GM12878 (cell line): ENCODE data around the gene USP38. TPM values are rescaled to one million over a fixed set of nuclear protein-coding genes. Genes with fewer than 3 reads are reported as not detected.

Experiments used
- ASH2L ChIP-seq: fragments of 300-600, 200-600 bp; sonication (generic); IDR thresholded peaks from 2 replicates; pipeline ENCODE4 v1.6.1; 2017; ENCODE audit warnings: low read depth, mild to moderate bottlenecking, borderline replicate concordance
- BCL11A ChIP-seq: IDR thresholded peaks from 2 replicates; pipeline ENCODE4 v1.6.1; 2011; ENCODE audit warnings: low read depth, low read length
- CREM ChIP-seq: IDR thresholded peaks from 2 replicates; pipeline ENCODE4 v1.6.1; 2014; ENCODE audit warnings: antibody characterized with exemption, low read depth
- HDAC6 ChIP-seq: fragments of 200-600 bp; sonication (generic); IDR thresholded peaks from one replicate; pipeline ENCODE4 v1.8.0; 2017; ENCODE audit warnings: antibody characterized with exemption; ENCODE audit not compliant: unreplicated experiment
- JUND ChIP-seq: IDR thresholded peaks from 2 replicates; pipeline ENCODE4 v1.6.1; 2012; ENCODE audit warnings: low read depth, mild to moderate bottlenecking, low read length, improper control_type of control experiment, moderate library complexity
- POLR2AphosphoS2 ChIP-seq: IDR thresholded peaks from 2 replicates; pipeline ENCODE4 v1.6.1; 2011; ENCODE audit warnings: low read depth, mild to moderate bottlenecking, low read length, improper control_type of control experiment, moderate library complexity
- REST ChIP-seq: IDR thresholded peaks from 2 replicates; pipeline ENCODE4 v1.6.1; 2012; ENCODE audit warnings: mild to moderate bottlenecking, low read depth, low read length
- TBL1XR1 ChIP-seq: IDR thresholded peaks from 2 replicates; pipeline ENCODE4 v1.6.1; 2012; ENCODE audit warnings: low read depth, low read length, improper control_type of control experiment
- ZNF592 ChIP-seq: fragments of 450-650 bp; IDR thresholded peaks from 2 replicates; pipeline ENCODE4 v1.6.1; 2017; ENCODE audit warnings: mild to moderate bottlenecking, moderate library complexity
- polyA plus RNA-seq, 11 experiments: library from polyadenylated mRNA; depleted of rRNA in 4 of 11; unstranded in 6 of 11; stranded (reverse) in 5 of 11; fragments of >200 nt; fragmentation: Nextera tagmentation in 4 of 11; fragmentation: Illumina TruSeq in 1 of 11; extraction: Ambion mirVana in 4 of 11; extraction: Trizol in 1 of 11; gene quantifications; 1 replicate in 1 of 11; 2 replicates in 10 of 11; pipeline versions ENCODE4 v1.2.1 to v1.2.3, GENCODE V29; 2011 to 2016; ENCODE audit warnings: inconsistent platforms in 2 of 11, missing spikeins in 2 of 11, low read depth in 1 of 11
- total RNA-seq, 4 experiments: library from RNA; depleted of rRNA in 3 of 4; stranded (reverse); fragments of >200 nt in 3 of 4; fragmentation: Illumina TruSeq in 1 of 4; extraction: Trizol in 1 of 4; gene quantifications; 2 replicates each; pipeline versions ENCODE4 v1.2.1 to v1.2.3, GENCODE V29; 2013 to 2021
- TF ChIP-seq, protein P1 (sequence below): fragments of 450-650 bp; IDR thresholded peaks from 2 replicates; pipeline ENCODE4 v1.6.1; 2017; ENCODE audit warnings: low read depth, mild to moderate bottlenecking, moderate library complexity

The USP38 gene
- total and polyA plus RNA-seq, 10 of the 15 experiments (the other 5 are each of a cell fraction or from before 2014, with no cell fraction given) = 4.4 to 19.0 (median 14.7) TPM

DNA sequence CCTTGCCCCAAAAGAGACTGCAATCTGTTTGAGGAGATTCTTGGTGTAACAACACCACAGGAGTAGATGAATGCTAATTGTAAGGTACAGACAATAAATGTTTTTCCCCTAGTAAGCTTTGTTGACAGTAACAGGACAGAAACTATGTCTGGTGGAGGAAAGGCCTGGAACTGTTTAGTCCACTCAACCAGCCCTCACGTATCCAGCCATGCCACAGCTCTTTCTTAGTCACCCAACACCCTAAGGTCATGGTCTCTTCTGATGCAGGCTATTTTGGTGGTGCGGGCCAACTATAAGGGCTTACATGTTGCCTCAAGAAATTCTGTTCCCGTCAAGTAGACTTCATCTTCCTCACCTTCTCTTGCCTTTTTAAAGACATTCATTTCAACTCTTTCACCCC is 76.0 kb downstream of the USP38 start (continued):
- TF ChIP-seq REST (no peak), TBL1XR1 (no peak), ZNF592 (no peak), CREM (no peak), BCL11A (no peak), ASH2L (no peak), JUND (no peak), HDAC6 (no peak), POLR2AphosphoS2 (no peak)
- TF ChIP-seq, protein P1, sequence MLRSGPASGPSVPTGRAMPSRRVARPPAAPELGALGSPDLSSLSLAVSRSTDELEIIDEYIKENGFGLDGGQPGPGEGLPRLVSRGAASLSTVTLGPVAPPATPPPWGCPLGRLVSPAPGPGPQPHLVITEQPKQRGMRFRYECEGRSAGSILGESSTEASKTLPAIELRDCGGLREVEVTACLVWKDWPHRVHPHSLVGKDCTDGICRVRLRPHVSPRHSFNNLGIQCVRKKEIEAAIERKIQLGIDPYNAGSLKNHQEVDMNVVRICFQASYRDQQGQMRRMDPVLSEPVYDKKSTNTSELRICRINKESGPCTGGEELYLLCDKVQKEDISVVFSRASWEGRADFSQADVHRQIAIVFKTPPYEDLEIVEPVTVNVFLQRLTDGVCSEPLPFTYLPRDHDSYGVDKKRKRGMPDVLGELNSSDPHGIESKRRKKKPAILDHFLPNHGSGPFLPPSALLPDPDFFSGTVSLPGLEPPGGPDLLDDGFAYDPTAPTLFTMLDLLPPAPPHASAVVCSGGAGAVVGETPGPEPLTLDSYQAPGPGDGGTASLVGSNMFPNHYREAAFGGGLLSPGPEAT = no peak
